HepG2 (cell line): ENCODE results near the gene RRAGB.

Source experiments
- BHLHE40 ChIP-seq: IDR thresholded peaks from 2 replicates; pipeline ENCODE4 v1.6.1; 2011; ENCODE audit warnings: low read length, improper control_type of control experiment
- CTCF ChIP-seq: sonication (generic); formaldehyde crosslinking; IDR thresholded peaks from 2 replicates; pipeline ENCODE4 v1.5.0; 2020; ENCODE audit warnings: mild to moderate bottlenecking, missing genetic modification reagents, moderate library complexity
- GFI1 ChIP-seq: sonication (generic); formaldehyde crosslinking; IDR thresholded peaks from 2 replicates; pipeline ENCODE4 v1.5.0; 2020; ENCODE audit warnings: missing genetic modification reagents, mild to moderate bottlenecking, borderline replicate concordance
- PAX8 ChIP-seq: sonication (generic); formaldehyde crosslinking; IDR thresholded peaks from 2 replicates; pipeline ENCODE4 v1.8.0; 2022; ENCODE audit warnings: mild to moderate bottlenecking, missing genetic modification reagents, borderline replicate concordance
- POLR2AphosphoS2 ChIP-seq: IDR thresholded peaks from 2 replicates; pipeline ENCODE4 v1.6.1; 2011; ENCODE audit warnings: low read depth, low read length, improper control_type of control experiment
- TCF7L2 ChIP-seq: IDR thresholded peaks from 2 replicates; pipeline ENCODE4 v1.6.1; 2011; ENCODE audit warnings: mild to moderate bottlenecking, low read depth, low read length, moderate library complexity
- ZNF296 ChIP-seq: sonication (generic); formaldehyde crosslinking; conservative IDR thresholded peaks from 2 replicates; pipeline ENCODE4 v1.5.0; 2020; ENCODE audit warnings: mild to moderate bottlenecking, missing genetic modification reagents
- ZNF766 ChIP-seq: sonication (generic); formaldehyde crosslinking; IDR thresholded peaks from 2 replicates; pipeline ENCODE4 v1.5.0; 2020; ENCODE audit warnings: missing genetic modification reagents, borderline replicate concordance
- TF ChIP-seq, protein P1 (sequence below): sonication (generic); formaldehyde crosslinking; IDR thresholded peaks from 2 replicates; pipeline ENCODE4 v1.8.1; 2023; ENCODE audit warnings: mild to moderate bottlenecking, missing genetic modification reagents

DNA sequence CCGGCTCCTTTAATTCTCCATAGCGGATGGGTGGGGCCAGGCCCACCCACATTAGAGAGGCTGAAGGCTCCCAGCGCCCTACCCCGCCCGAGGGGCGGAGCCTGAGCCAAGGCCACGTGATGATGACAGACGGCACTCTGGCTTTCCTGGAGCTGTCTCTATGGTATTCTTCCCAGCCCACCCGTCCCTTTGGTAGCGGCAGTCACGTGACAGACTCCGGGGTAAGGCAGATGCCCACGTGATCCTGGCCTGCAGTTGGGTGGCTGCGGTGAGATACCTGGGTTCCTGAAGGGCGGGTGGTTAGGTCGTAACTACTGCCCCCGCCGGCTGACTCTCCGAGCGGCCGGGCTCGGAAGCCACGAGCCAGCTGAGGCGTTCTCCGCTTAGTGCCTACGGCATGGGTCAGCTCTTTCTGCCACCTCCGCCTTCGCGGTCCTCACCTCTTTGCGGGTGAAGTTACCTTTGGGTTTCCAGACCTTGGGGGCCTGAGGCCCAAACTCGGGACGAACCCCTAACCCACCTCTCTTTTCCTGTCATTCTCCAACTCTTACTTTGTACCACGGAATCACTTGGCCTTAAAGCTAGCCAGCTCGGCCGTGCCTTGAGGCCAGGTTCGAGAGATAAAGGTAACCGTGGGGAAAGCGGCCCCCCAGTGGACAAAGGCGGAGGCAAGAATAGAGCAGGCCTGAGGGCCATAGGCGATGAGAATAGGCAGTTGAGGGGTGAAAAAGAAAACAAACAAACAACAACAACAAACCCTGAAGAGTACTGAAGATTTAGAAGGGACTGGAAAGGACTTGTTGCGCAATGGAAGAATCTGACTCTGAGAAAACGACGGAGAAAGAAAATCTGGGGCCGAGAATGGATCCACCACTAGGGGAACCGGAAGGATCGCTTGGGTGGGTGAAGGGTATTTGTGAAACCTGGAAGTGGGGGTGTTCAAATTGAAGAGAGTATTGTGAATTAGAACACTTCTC is at the start of gene RRAGB:
- peak; percentile 82 for TF ChIP-seq BHLHE40
- TF ChIP-seq ZNF296 (CRISPR knock-in tag): no peak
- TF ChIP-seq, protein P1, sequence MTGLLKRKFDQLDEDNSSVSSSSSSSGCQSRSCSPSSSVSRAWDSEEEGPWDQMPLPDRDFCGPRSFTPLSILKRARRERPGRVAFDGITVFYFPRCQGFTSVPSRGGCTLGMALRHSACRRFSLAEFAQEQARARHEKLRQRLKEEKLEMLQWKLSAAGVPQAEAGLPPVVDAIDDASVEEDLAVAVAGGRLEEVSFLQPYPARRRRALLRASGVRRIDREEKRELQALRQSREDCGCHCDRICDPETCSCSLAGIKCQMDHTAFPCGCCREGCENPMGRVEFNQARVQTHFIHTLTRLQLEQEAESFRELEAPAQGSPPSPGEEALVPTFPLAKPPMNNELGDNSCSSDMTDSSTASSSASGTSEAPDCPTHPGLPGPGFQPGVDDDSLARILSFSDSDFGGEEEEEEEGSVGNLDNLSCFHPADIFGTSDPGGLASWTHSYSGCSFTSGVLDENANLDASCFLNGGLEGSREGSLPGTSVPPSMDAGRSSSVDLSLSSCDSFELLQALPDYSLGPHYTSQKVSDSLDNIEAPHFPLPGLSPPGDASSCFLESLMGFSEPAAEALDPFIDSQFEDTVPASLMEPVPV (CRISPR knock-in tag): no peak
- no peak for TF ChIP-seq POLR2AphosphoS2
- TF ChIP-seq GFI1: no peak
- no peak for TF ChIP-seq PAX8 (CRISPR knock-in tag)
- no peak for TF ChIP-seq ZNF766 (CRISPR knock-in tag)
- peak; percentile 63 for TF ChIP-seq CTCF
- no peak for TF ChIP-seq TCF7L2
